NCI-H2196 treated with DMSO at 0.1 percent for 48 hours (cell line): ENCODE results near the gene ASAH2.

ENCODE experiments used
- DNase-seq: peaks from one replicate; lab custom pipeline; 2025; ENCODE audit not compliant: unreplicated experiment; lab: John Stamatoyannopoulos, UW

The ASAH2 gene

GRCh38 chr10:50210876-50211275, 40.4 kb downstream of the ASAH2 start:
- no peak for DNase-seq
